AG04450 (cell line): ENCODE measurements around the gene GRAMD1A. TPM values are rescaled to one million over a fixed set of nuclear protein-coding genes. Genes with fewer than 3 reads are reported as not detected.
"Not testable (repeated sequence)": the region's sequence is repeated elsewhere in the genome, so short reads cannot be mapped to it uniquely, and the experiment has no call there.

ENCODE experiments used
- CTCF ChIA-PET: fragments of 300-600, 350-600 bp; formaldehyde crosslinking; extraction: SDS; loops from one replicate; lab custom pipeline; 2022; ENCODE audit warnings: antibody characterized with exemption, inconsistent platforms; lab: Charles Lee
- POLR2A ChIA-PET: fragments of 350-600 bp; formaldehyde crosslinking; extraction: SDS; loops from one replicate; lab custom pipeline; 2021; ENCODE audit warnings: antibody characterized with exemption, inconsistent platforms; lab: Yijun Ruan, JAX
- DNase-seq: peaks from one replicate; pipeline ENCODE4 v3.0.0-alpha.2; 2011; ENCODE audit warnings: low read depth, low spot score
- H3K27ac ChIP-seq: one replicate; pipeline ENCODE4 v1.5.1; 2012; ENCODE audit warnings: low read depth, low read length, control low read depth
- H3K27me3 ChIP-seq: one replicate; pipeline ENCODE4 v1.6.0; 2012; ENCODE audit warnings: low read length; ENCODE audit not compliant: control insufficient read depth, insufficient read depth
- H3K4me3 ChIP-seq: 2 replicates; pipeline ENCODE4 v1.5.1; 2011; ENCODE audit warnings: mild to moderate bottlenecking, low read depth, low read length, control low read depth
- H3K9me3 ChIP-seq: 2 replicates; pipeline ENCODE4 v1.5.1; 2012; ENCODE audit warnings: low read length; ENCODE audit not compliant: control insufficient read depth, insufficient read depth
- polyA plus RNA-seq: library from polyadenylated mRNA; depleted of rRNA; stranded (reverse); fragments of >200 nt; gene quantifications from 2 replicates; pipeline ENCODE4 v1.2.3, GENCODE V29; 2011
- TF ChIP-seq, protein P1 (sequence below): IDR thresholded peaks from 2 replicates; pipeline ENCODE4 v1.5.1; 2011; ENCODE audit warnings: low read depth, low read length, control low read depth, inconsistent platforms

Gene GRAMD1A
- polyA plus RNA-seq, 1 experiment, result 53.2 TPM

DNA sequence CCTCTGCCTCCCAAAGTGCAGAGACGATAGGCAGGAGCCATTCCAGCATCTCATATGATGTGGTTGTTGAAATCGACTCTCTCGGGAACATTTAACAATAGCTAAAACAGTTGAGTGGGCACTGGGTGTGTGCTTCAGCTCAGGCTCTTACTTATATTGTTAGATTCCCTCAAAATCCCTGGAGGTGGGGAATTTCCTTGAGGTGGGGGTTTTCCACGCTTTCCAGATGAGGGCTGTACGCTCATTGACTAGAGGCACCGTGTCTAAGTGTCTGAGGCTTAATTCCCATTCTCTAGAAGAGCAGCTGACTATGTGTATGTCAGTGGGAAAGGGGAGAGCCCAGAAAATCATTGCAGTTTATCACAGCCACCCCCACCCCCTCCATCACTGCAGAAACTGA is 10.8 kb upstream of the GRAMD1A start:
- TF ChIP-seq, protein P1, sequence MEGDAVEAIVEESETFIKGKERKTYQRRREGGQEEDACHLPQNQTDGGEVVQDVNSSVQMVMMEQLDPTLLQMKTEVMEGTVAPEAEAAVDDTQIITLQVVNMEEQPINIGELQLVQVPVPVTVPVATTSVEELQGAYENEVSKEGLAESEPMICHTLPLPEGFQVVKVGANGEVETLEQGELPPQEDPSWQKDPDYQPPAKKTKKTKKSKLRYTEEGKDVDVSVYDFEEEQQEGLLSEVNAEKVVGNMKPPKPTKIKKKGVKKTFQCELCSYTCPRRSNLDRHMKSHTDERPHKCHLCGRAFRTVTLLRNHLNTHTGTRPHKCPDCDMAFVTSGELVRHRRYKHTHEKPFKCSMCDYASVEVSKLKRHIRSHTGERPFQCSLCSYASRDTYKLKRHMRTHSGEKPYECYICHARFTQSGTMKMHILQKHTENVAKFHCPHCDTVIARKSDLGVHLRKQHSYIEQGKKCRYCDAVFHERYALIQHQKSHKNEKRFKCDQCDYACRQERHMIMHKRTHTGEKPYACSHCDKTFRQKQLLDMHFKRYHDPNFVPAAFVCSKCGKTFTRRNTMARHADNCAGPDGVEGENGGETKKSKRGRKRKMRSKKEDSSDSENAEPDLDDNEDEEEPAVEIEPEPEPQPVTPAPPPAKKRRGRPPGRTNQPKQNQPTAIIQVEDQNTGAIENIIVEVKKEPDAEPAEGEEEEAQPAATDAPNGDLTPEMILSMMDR, result no peak
- ChIA-PET POLR2A (no interaction called here), CTCF (interaction anchor here (1.0 to 1.6 kb wide), 2 partner anchors 17 to 77 kb away, joined by 3 to 5 read pairs; no protein-coding TSS in a partner anchor)
- no peak for DNase-seq
- H3K4me3 ChIP-seq, result no peak overlapping the region
- H3K27me3 ChIP-seq, result peaks cover 13% of the 10 kb centered on the region
- H3K9me3 ChIP-seq, result no peaks in the 10 kb centered on the region
- no peak overlapping the region for H3K27ac ChIP-seq

- CTCF ChIA-PET, result no interaction called here
- Histone ChIP-seq H3K4me3 (no peak overlapping the region), H3K9me3 (peaks cover 8% of the 10 kb centered on the region), H3K27ac (no peak overlapping the region), H3K27me3 (peaks cover 13% of the 10 kb centered on the region)
- DNase-seq, result no peak
- TF ChIP-seq, protein P1, result no peak
- POLR2A ChIA-PET, result no interaction called here
Measured at GRCh38 chr19:34990578-34991192, 9.4 kb upstream of the GRAMD1A start.

DNA sequence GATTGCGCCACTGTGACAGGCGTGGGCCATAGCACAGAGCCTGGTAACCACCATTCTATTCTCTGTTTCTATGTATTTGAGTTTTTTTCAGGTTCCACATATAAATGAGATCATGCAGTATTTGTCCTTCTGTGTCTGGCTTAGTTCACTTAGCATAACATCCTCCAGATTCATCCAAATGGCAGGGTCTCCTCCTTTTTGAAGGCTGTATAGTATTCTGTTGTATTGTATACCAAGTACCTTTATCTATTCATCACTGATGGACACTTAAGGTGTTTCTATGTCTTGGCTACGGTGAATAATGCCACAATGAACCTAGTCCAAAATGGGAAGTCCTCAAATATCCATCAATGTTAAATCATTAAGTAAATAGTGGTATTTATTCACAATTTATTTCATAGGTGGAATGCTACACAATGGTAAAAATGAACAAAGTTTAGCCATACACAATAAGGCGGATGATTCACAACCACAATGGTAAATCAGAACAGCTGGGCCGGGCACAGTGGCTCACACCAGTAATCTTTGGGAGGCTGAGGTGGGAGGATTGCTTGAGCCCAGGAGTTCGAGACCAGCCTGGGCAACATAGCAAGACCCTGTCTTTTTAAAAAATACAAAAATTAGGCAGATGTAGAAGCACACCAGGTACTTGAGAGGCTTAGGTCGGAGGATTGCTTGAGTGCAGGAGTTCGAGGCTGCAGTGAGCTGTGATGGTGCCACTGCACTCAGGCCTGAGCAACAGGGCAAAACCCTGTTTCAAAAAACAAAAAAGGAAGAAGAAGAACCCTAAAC is 8.4 kb upstream of the GRAMD1A start:
- Histone ChIP-seq H3K27me3 (peaks cover 13% of the 10 kb centered on the region), H3K27ac (no peak overlapping the region), H3K9me3 (peaks cover 8% of the 10 kb centered on the region), H3K4me3 (no peak overlapping the region)
- DNase-seq, result no peak
- CTCF ChIA-PET, result interaction anchor here (0.6 kb wide), 2 partner anchors 75 to 143 kb away, joined by 3 read pairs; partner anchors contain the start of gene LGI4
- TF ChIP-seq, protein P1, result no peak
- POLR2A ChIA-PET, result no interaction called here

GRCh38 chr19:34992582-34992981 is 7.5 kb upstream of the GRAMD1A start:
- peaks cover 13% of the 10 kb centered on the region for H3K27me3 ChIP-seq
- H3K4me3 ChIP-seq, H3K27ac ChIP-seq, POLR2A ChIA-PET, DNase-seq, H3K9me3 ChIP-seq: not testable (repeated sequence)
- CTCF ChIA-PET, result interaction anchor here (0.6 kb wide), 1 partner anchor 74 kb away, joined by 3 read pairs; no protein-coding TSS in a partner anchor

- CTCF ChIA-PET, result no interaction called here
Measured at GRCh38 chr19:34994286-34994642, 5.9 kb upstream of the GRAMD1A start.

More at GRCh38 chr19:34994286-34994642, 5.9 kb upstream of the GRAMD1A start:
- TF ChIP-seq, protein P1, result no peak
- no peak for DNase-seq
- Histone ChIP-seq H3K9me3 (peaks cover 8% of the 10 kb centered on the region), H3K27me3 (peaks cover 6% of the 10 kb centered on the region), H3K4me3 (no peak overlapping the region), H3K27ac (no peak overlapping the region)
- POLR2A ChIA-PET, result no interaction called here
